Measurements from ENCODE around the gene MYO9B. TPM values are rescaled to one million over a fixed set of nuclear protein-coding genes. Genes with fewer than 3 reads are reported as not detected.

MYO9B gene
- total and polyA plus RNA-seq, 2 donors (not counting 1 experiment from before 2014, with no cell fraction given) = 32.5 to 52.5 TPM

DNA sequence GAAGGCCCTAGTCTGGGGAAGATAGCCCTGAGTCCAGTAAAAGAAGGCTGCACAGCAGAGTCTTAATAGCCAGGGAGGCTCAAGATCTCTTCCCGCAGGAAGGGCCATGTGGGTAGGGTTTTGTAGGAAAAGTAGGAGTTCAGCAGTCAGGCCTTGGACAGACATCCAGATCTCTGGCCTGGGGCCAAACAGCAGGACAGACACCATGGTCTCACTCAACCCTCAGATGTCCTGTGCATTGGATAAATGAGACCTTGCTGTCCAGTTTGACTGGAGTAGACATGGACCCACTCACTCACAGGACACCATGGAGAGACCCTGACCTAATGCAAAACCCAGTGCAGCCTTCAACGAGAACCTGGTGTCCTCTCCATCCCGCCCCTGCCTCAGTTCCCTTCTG lies 154.3 kb downstream of the MYO9B start:
- Histone ChIP-seq H2AFZ (ENCODE audit: low read length) (no peak overlapping the region), H4K20me1 (ENCODE audit: control insufficient read depth, extremely low read depth, insufficient read depth, low read length) (no peaks in the 10 kb centered on the region), H3K27ac (ENCODE audit: insufficient read depth, low read length) (no peak overlapping the region), H3K9ac (ENCODE audit: insufficient read depth, low read length) (no peak overlapping the region), H3K36me3 (ENCODE audit: control insufficient read depth, insufficient read depth, low read length) (peaks cover 14% of the 10 kb centered on the region), H3K27me3 (ENCODE audit: control insufficient read depth, insufficient read depth, low read length) (no peaks in the 10 kb centered on the region), H3K79me2 (ENCODE audit: control insufficient read depth, insufficient read depth, low read length) (peaks cover 8% of the 10 kb centered on the region), H3K4me3 (replicated peaks in 1 of 4; ENCODE audit: control extremely low read depth in 1 of 4, insufficient read depth in 1 of 4, low read depth in 3 of 4, low read length in 4 of 4) (no peak overlapping the region), H3K4me1 (ENCODE audit: control insufficient read depth, extremely low read depth, insufficient read depth, low read length) (peaks cover under 1% of the 10 kb centered on the region), H3K4me2 (ENCODE audit: extremely low read depth, insufficient read depth, low read length) (no peak overlapping the region), H3K9me3 (ENCODE audit: control insufficient read depth, insufficient read depth, low read depth, low read length) (no peaks in the 10 kb centered on the region)
- TF ChIP-seq, protein P1, sequence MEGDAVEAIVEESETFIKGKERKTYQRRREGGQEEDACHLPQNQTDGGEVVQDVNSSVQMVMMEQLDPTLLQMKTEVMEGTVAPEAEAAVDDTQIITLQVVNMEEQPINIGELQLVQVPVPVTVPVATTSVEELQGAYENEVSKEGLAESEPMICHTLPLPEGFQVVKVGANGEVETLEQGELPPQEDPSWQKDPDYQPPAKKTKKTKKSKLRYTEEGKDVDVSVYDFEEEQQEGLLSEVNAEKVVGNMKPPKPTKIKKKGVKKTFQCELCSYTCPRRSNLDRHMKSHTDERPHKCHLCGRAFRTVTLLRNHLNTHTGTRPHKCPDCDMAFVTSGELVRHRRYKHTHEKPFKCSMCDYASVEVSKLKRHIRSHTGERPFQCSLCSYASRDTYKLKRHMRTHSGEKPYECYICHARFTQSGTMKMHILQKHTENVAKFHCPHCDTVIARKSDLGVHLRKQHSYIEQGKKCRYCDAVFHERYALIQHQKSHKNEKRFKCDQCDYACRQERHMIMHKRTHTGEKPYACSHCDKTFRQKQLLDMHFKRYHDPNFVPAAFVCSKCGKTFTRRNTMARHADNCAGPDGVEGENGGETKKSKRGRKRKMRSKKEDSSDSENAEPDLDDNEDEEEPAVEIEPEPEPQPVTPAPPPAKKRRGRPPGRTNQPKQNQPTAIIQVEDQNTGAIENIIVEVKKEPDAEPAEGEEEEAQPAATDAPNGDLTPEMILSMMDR (conservative IDR thresholded peaks at IDR 0.05 in 1 of 2, IDR thresholded peaks at IDR 0.05 in 1 of 2; ENCODE audit: low read depth in 1 of 2, low read length in 2 of 2) = no peak
- TF ChIP-seq EZH2 (IDR thresholded peaks at IDR 0.05; ENCODE audit: low read length, missing control alignments) = no peak
- DNase-seq (ENCODE audit: low read depth in 2 of 2) = no peak

GRCh38 chr19:17232258-17232657 lies 156.7 kb downstream of the MYO9B start:
- TF ChIP-seq, protein P1 (conservative IDR thresholded peaks at IDR 0.05 in 1 of 2, IDR thresholded peaks at IDR 0.05 in 1 of 2; ENCODE audit: low read depth in 1 of 2, low read length in 2 of 2) = no peak
- TF ChIP-seq EZH2 (IDR thresholded peaks at IDR 0.05; ENCODE audit: low read length, missing control alignments) = no peak
- Histone ChIP-seq H3K9ac (ENCODE audit: insufficient read depth, low read length) (no peak overlapping the region), H3K4me1 (ENCODE audit: control insufficient read depth, extremely low read depth, insufficient read depth, low read length) (peaks cover 9% of the 10 kb centered on the region), H3K36me3 (ENCODE audit: control insufficient read depth, insufficient read depth, low read length) (peaks cover 16% of the 10 kb centered on the region), H3K4me3 (replicated peaks in 1 of 4; ENCODE audit: control extremely low read depth in 1 of 4, insufficient read depth in 1 of 4, low read depth in 3 of 4, low read length in 4 of 4) (no peak overlapping the region), H3K4me2 (ENCODE audit: extremely low read depth, insufficient read depth, low read length) (no peak overlapping the region), H2AFZ (ENCODE audit: low read length) (no peak overlapping the region), H4K20me1 (ENCODE audit: control insufficient read depth, extremely low read depth, insufficient read depth, low read length) (no peaks in the 10 kb centered on the region), H3K9me3 (ENCODE audit: control insufficient read depth, insufficient read depth, low read depth, low read length) (no peaks in the 10 kb centered on the region), H3K79me2 (ENCODE audit: control insufficient read depth, insufficient read depth, low read length) (peaks cover 12% of the 10 kb centered on the region), H3K27ac (ENCODE audit: insufficient read depth, low read length) (no peak overlapping the region), H3K27me3 (ENCODE audit: control insufficient read depth, insufficient read depth, low read length) (no peaks in the 10 kb centered on the region)
- DNase-seq (ENCODE audit: low read depth in 2 of 2) = no peak

DNA sequence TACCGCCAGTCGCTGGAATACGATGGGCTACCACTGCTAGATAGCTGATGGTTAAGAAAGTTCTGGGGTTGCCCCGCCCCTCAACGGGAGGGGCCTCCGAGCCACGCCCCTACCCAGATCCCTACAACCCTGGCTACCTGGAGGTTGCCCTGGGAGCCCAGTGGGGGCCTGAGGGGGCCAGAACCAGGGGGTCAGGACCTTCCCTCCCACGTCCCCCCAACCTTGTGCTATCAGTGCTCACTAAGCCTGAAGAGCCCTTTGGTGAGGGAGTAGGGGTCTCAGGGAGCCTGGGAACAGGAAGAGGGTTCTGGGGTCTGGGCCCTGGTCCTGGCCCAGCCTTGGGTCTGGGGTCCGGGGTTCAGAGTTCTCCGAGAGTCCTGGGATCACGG lies 159.3 kb downstream of the MYO9B start:
- Histone ChIP-seq H3K4me3 (replicated peaks in 1 of 4; ENCODE audit: control extremely low read depth in 1 of 4, insufficient read depth in 1 of 4, low read depth in 3 of 4, low read length in 4 of 4) (peak overlapping the region; percentile 60 to 66 (median 62)), H3K79me2 (ENCODE audit: control insufficient read depth, insufficient read depth, low read length) (peaks cover 12% of the 10 kb centered on the region), H3K4me2 (ENCODE audit: extremely low read depth, insufficient read depth, low read length) (peak overlapping the region; percentile 99), H4K20me1 (ENCODE audit: control insufficient read depth, extremely low read depth, insufficient read depth, low read length) (no peaks in the 10 kb centered on the region), H3K27me3 (ENCODE audit: control insufficient read depth, insufficient read depth, low read length) (no peaks in the 10 kb centered on the region), H3K27ac (ENCODE audit: insufficient read depth, low read length) (peak overlapping the region; percentile 27), H2AFZ (ENCODE audit: low read length) (no peak overlapping the region), H3K9ac (ENCODE audit: insufficient read depth, low read length) (peak overlapping the region; percentile 37), H3K4me1 (ENCODE audit: control insufficient read depth, extremely low read depth, insufficient read depth, low read length) (peaks cover 9% of the 10 kb centered on the region), H3K36me3 (ENCODE audit: control insufficient read depth, insufficient read depth, low read length) (peaks cover 15% of the 10 kb centered on the region), H3K9me3 (ENCODE audit: control insufficient read depth, insufficient read depth, low read depth, low read length) (no peaks in the 10 kb centered on the region)
- no peak for TF ChIP-seq EZH2 (IDR thresholded peaks at IDR 0.05; ENCODE audit: low read length, missing control alignments)
- TF ChIP-seq, protein P1 (conservative IDR thresholded peaks at IDR 0.05 in 1 of 2, IDR thresholded peaks at IDR 0.05 in 1 of 2; ENCODE audit: low read depth in 1 of 2, low read length in 2 of 2) = no peak
- peak; percentile 37 to 50 for DNase-seq (ENCODE audit: low read depth in 2 of 2)
